22Rv1 (cell line): Measurements from ENCODE around the gene RRAS2.

ENCODE experiments used
- CTCF ChIP-seq: fragments of 450-650 bp; IDR thresholded peaks from 2 replicates; pipeline ENCODE4 v1.5.1; 2017; ENCODE audit warnings: mild to moderate bottlenecking
- ZFX ChIP-seq: fragments of 450-650 bp; IDR thresholded peaks from 2 replicates; pipeline ENCODE4 v1.6.1; 2017; ENCODE audit warnings: antibody characterized with exemption, borderline replicate concordance

- TF ChIP-seq CTCF: no peak
- TF ChIP-seq ZFX: no peak
Measured at GRCh38 chr11:14339356-14339755, 19.6 kb downstream of the RRAS2 start.
